Ishikawa (cell line): ENCODE measurements around the gene CTPS1.

ENCODE experiments used
- TAF1 ChIP-seq: IDR thresholded peaks from 2 replicates; pipeline ENCODE4 v1.6.1; 2012; ENCODE audit warnings: low read depth, mild to moderate bottlenecking
- YY1 ChIP-seq: IDR thresholded peaks from 2 replicates; pipeline ENCODE4 v1.6.1; 2012; ENCODE audit warnings: low read depth
- ZBTB7A ChIP-seq: IDR thresholded peaks from 2 replicates; pipeline ENCODE4 v1.6.1; 2012; ENCODE audit warnings: low read depth

GRCh38 chr1:40982721-40983120 is 3.2 kb downstream of the CTPS1 start:
- TF ChIP-seq YY1 (no peak), ZBTB7A (no peak), TAF1 (no peak)
